HUES48 (cell line): Measurements from ENCODE around the gene AR.

ENCODE experiments used
- H3K27ac ChIP-seq: one replicate; pipeline ENCODE4 v1.7.0; 2013; ENCODE audit warnings: low read depth, low read length, inconsistent platforms
- H3K27me3 ChIP-seq: 2 replicates; pipeline ENCODE4 v1.6.1; 2013; ENCODE audit warnings: mild to moderate bottlenecking, low read length; ENCODE audit not compliant: control insufficient read depth, insufficient read depth
- H3K36me3 ChIP-seq: 2 replicates; pipeline ENCODE4 v1.6.1; 2013; ENCODE audit warnings: low read length; ENCODE audit not compliant: control insufficient read depth, insufficient read depth
- H3K4me1 ChIP-seq: 2 replicates; pipeline ENCODE4 v1.6.1; 2013; ENCODE audit warnings: mild to moderate bottlenecking, low read length; ENCODE audit not compliant: control insufficient read depth, insufficient read depth
- H3K4me3 ChIP-seq: 2 replicates; pipeline ENCODE4 v1.5.1; 2013; ENCODE audit warnings: mild to moderate bottlenecking, low read depth, low read length
- H3K9ac ChIP-seq: 2 replicates; pipeline ENCODE4 v1.6.1; 2013; ENCODE audit warnings: mild to moderate bottlenecking, low read depth, low read length, moderate library complexity
- H3K9me3 ChIP-seq: 2 replicates; pipeline ENCODE4 v1.6.1; 2013; ENCODE audit warnings: low read length; ENCODE audit not compliant: control insufficient read depth, insufficient read depth

The AR gene

DNA sequence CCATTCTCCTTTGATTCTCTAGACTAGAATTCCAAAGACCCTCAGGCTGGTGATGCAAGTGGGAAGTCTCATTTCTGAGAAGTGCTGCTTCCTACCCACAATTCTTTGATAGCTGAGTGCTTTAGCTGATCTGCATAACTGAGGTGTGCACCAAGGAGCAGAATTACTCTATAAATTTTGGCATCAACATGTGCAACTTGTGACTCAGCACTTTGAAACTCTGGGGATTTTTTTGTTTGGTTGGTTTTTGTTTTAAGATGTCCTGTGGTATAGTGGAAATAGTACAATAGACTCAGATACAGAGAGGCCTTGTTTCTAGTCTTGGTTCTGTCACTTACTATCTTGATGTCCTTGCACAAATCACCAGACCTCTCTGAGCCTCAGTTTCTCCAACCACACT is 148.4 kb downstream of the AR start:
- H3K36me3 ChIP-seq: 0 out of 2 replicates have a peak, but pooled peaks cover 4% of the 10 kb centered on the region
- no peak overlapping the region for H3K9ac ChIP-seq
- H3K9me3 ChIP-seq: peaks cover 57% of the 10 kb centered on the region
- H3K27ac ChIP-seq: no peak overlapping the region
- no peak overlapping the region for H3K4me3 ChIP-seq
- no peaks in the 10 kb centered on the region for H3K27me3 ChIP-seq
- H3K4me1 ChIP-seq: no peaks in the 10 kb centered on the region

DNA sequence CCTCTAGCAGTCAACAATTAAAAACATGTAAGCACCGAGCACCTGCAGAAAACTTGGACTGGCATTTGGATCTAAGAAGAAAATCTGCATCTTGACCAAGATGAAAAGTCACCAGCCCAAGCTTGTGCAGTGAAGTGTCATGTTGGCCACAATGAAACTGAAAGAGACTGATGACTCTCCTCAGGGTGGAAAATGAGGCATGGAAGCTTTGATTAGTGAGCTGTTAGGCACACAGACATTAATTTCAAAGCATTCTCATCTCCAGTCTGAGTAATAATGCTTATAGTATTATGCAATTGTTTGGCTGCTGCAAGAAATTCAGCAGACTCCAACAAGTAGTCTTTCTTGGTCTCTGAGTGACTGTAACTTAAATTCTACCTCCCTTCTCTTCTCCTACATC is 150.1 kb downstream of the AR start:
- Histone ChIP-seq H3K9me3 (peaks cover 57% of the 10 kb centered on the region), H3K9ac (no peak overlapping the region), H3K4me3 (no peak overlapping the region), H3K4me1 (no peaks in the 10 kb centered on the region), H3K27me3 (no peaks in the 10 kb centered on the region), H3K36me3 (0 out of 2 replicates have a peak, but pooled peaks cover 4% of the 10 kb centered on the region), H3K27ac (no peak overlapping the region)

DNA sequence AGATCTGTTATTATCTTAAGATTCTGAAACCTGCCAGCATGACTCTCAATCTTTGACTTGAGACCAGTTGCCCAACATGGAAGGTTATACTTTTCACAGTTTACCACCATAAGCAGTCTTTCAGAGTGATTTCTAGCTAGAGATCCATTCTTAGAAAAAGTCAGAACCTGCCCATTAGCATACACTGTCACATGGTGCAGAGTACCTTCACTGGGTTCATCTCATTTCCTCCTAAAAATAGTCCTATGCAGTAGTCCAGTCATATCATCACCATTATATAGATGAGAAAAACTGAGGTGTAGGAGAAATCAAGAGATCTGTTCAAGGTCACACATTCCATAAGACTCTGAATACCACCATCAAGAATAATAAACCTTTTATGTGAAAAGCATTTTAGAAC is 153.6 kb downstream of the AR start:
- Histone ChIP-seq H3K4me1 (no peaks in the 10 kb centered on the region), H3K9me3 (peaks cover 55% of the 10 kb centered on the region), H3K36me3 (no peaks in the 10 kb centered on the region), H3K27me3 (no peaks in the 10 kb centered on the region), H3K9ac (no peak overlapping the region), H3K27ac (no peak overlapping the region), H3K4me3 (no peak overlapping the region)

DNA sequence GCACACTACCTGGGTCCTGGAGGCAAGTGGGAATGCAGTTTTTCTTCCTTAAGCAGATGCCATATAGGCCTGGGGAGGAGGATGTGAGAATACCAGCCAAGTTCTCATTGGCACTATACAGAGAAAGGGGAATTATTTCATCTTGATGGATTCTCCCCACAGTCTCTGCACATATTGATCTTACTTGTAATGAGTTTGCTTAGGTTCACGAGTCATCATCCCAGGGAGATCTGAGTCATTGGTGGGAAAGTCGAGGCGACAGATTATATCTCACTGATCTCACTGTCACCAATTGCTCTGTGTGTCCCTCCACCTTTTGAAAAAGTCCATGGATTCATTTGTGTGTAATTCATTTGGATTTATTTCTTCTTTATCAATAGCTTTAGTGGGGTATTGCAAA is 156.8 kb downstream of the AR start:
- Histone ChIP-seq H3K4me1 (no peaks in the 10 kb centered on the region), H3K36me3 (no peaks in the 10 kb centered on the region), H3K9me3 (peaks cover 41% of the 10 kb centered on the region), H3K27me3 (no peaks in the 10 kb centered on the region), H3K27ac (no peak overlapping the region), H3K9ac (no peak overlapping the region), H3K4me3 (no peak overlapping the region)

DNA sequence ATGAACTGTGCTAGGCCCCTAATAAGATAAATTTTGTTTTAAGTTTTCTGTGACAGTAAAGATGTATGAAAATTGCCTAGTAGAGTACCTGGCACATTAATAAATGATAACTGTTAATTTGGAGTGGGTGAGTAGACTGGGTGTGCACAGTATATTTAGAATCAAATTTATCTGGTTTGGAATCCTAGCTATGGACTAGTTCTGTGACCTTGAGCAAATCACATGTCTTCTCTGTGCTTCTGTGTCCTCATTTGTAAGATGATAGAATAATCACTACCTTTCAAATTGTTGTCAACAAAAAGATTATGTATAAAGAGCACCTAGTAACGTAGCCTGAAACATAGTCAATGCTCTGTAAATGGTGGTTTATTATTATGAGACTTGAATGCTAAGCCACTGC is 170.2 kb downstream of the AR start:
- H3K9me3 ChIP-seq: peaks cover 50% of the 10 kb centered on the region

DNA sequence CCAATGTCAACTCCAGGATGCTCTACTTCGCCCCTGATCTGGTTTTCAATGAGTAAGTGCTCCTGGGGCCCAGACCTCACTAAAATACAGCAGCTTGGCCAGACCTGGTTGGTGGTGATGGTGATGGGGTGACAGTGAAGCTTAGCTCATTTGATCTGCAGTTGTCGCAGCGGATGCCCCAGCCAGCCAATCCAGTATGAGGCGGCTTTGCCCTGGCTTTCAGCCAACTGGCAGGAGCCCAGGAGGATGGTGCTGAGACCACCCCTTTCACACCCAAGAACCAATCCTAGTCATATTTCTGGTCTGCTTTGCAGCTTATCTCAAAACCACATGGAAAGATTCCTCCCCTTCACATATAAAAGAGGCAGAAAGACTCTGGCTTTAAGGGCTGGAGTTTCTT is 173.8 kb downstream of the AR start:
- Histone ChIP-seq H3K9me3 (peaks cover 42% of the 10 kb centered on the region), H3K9ac (no peak overlapping the region), H3K4me3 (no peak overlapping the region), H3K4me1 (no peaks in the 10 kb centered on the region), H3K27me3 (no peaks in the 10 kb centered on the region), H3K36me3 (peaks cover 17% of the 10 kb centered on the region), H3K27ac (no peak overlapping the region)

More for the DNA sequence above, 170.2 kb downstream of the AR start:
- Histone ChIP-seq H3K9ac (no peak overlapping the region), H3K36me3 (peaks cover 18% of the 10 kb centered on the region), H3K27me3 (no peaks in the 10 kb centered on the region), H3K4me1 (no peaks in the 10 kb centered on the region), H3K4me3 (no peak overlapping the region), H3K27ac (no peak overlapping the region)

DNA sequence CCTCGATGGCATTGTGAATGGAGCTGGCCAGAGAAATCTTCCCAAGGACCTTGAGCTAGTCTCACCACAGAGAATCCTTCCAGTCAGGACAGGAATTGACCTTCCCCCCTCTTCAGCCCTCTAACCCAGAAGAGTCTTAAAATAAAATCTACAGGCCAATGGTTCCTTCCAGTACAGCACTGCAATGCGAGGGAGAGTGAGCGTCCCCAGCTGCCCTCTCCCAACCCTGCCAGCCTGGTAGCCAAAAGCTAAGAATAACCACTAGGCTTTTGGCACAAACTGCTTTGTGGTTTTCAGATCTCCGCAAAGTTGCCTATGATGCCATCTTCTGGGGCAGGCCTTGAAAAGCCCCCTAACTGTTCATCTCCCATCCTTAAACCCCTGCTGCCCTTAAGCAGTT is 175.1 kb downstream of the AR start:
- Histone ChIP-seq H3K27me3 (no peaks in the 10 kb centered on the region), H3K4me3 (no peak overlapping the region), H3K4me1 (no peaks in the 10 kb centered on the region), H3K27ac (no peak overlapping the region), H3K9ac (no peak overlapping the region), H3K36me3 (peaks cover 21% of the 10 kb centered on the region), H3K9me3 (peaks cover 41% of the 10 kb centered on the region)

DNA sequence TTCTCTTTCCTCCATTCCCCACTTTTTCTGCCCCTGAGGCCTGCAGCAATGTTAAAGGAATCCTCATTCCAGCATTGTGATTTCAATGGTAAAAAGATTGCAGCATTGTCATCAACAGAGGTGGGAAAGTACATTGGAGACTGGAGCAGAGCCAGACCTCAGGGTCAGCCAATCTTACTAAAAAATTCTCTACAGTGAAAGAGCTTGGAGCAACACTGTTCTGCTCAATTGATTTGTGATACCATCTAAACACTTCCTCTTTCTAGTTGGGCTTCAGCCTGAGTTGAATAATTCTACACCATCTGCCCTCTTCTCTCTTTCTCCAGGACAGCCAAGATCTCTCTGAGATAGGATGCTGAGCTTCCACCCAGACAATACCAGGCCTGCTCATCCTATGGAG is 176.5 kb downstream of the AR start:
- H3K27ac ChIP-seq: no peak overlapping the region
- peaks cover 19% of the 10 kb centered on the region for H3K36me3 ChIP-seq
- H3K9ac ChIP-seq: no peak overlapping the region
- H3K4me3 ChIP-seq: no peak overlapping the region
- H3K4me1 ChIP-seq: no peaks in the 10 kb centered on the region
- peaks cover 36% of the 10 kb centered on the region; the same call in 1 of the 2 replicates for H3K9me3 ChIP-seq
- no peaks in the 10 kb centered on the region for H3K27me3 ChIP-seq

DNA sequence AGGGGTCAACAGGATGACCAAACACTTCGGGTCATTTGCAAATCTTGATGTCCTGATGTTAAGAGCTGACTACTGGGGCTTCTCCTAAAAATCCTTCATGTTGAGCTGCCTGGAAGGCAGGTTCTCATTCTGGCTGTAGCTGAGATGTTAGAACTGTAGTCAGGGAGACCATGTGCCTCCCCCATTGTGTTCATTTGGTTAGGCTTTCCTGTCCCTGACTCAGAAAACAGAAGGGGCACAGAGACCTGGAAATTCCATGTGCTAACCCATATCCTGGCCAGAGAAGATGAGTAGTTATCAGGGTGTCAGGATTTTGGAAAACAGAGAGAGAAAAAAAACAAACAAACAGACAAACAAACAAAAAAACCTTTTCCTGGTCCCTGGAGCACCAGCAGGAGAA is 177.5 kb downstream of the AR start:
- Histone ChIP-seq H3K27ac (no peak overlapping the region), H3K36me3 (peaks cover 21% of the 10 kb centered on the region), H3K4me3 (no peak overlapping the region), H3K9ac (no peak overlapping the region), H3K9me3 (peaks cover 41% of the 10 kb centered on the region; the same call in 1 of the 2 replicates), H3K27me3 (no peaks in the 10 kb centered on the region), H3K4me1 (no peaks in the 10 kb centered on the region)

DNA sequence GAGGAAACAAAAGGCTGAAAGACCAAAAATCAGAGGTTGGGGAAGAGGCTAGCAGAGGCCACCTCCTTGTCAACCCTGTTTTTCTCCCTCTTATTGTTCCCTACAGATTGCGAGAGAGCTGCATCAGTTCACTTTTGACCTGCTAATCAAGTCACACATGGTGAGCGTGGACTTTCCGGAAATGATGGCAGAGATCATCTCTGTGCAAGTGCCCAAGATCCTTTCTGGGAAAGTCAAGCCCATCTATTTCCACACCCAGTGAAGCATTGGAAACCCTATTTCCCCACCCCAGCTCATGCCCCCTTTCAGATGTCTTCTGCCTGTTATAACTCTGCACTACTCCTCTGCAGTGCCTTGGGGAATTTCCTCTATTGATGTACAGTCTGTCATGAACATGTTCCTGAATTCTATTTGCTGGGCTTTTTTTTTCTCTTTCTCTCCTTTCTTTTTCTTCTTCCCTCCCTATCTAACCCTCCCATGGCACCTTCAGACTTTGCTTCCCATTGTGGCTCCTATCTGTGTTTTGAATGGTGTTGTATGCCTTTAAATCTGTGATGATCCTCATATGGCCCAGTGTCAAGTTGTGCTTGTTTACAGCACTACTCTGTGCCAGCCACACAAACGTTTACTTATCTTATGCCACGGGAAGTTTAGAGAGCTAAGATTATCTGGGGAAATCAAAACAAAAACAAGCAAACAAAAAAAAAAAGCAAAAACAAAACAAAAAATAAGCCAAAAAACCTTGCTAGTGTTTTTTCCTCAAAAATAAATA is 179.9 kb downstream of the AR start:
- no peak overlapping the region for H3K27ac ChIP-seq
- no peak overlapping the region for H3K9ac ChIP-seq
- no peaks in the 10 kb centered on the region for H3K4me1 ChIP-seq
- H3K27me3 ChIP-seq: no peaks in the 10 kb centered on the region
- peaks cover 54% of the 10 kb centered on the region for H3K9me3 ChIP-seq
- H3K4me3 ChIP-seq: no peak overlapping the region
- H3K36me3 ChIP-seq: peaks cover 15% of the 10 kb centered on the region

DNA sequence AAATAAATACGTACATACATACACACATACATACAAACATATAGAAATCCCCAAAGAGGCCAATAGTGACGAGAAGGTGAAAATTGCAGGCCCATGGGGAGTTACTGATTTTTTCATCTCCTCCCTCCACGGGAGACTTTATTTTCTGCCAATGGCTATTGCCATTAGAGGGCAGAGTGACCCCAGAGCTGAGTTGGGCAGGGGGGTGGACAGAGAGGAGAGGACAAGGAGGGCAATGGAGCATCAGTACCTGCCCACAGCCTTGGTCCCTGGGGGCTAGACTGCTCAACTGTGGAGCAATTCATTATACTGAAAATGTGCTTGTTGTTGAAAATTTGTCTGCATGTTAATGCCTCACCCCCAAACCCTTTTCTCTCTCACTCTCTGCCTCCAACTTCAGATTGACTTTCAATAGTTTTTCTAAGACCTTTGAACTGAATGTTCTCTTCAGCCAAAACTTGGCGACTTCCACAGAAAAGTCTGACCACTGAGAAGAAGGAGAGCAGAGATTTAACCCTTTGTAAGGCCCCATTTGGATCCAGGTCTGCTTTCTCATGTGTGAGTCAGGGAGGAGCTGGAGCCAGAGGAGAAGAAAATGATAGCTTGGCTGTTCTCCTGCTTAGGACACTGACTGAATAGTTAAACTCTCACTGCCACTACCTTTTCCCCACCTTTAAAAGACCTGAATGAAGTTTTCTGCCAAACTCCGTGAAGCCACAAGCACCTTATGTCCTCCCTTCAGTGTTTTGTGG is 180.7 kb downstream of the AR start:
- no peak overlapping the region for H3K27ac ChIP-seq
- H3K27me3 ChIP-seq: no peaks in the 10 kb centered on the region
- H3K4me3 ChIP-seq: no peak overlapping the region
- H3K9me3 ChIP-seq: peaks cover 55% of the 10 kb centered on the region
- H3K36me3 ChIP-seq: peaks cover 15% of the 10 kb centered on the region
- H3K4me1 ChIP-seq: no peaks in the 10 kb centered on the region
- no peak overlapping the region for H3K9ac ChIP-seq
